ENCODE results near the gene ABL2.
A peak's percentile ranks its signal among the peaks of the same experiment; 100 is the strongest.

The ABL2 gene

GRCh38 chr1:179089827-179090482, 139.5 kb downstream of the ABL2 start:
- no peak for DNase-seq

- no peak for DNase-seq
These were observed 141.8 kb downstream of the ABL2 start for GRCh38 chr1:179087665-179088064.

- DNase-seq, result peak in 1 of 2 experiments; percentile 10
These were observed 145.9 kb downstream of the ABL2 start for GRCh38 chr1:179083533-179083932.

GRCh38 chr1:179082999-179083335, 146.5 kb downstream of the ABL2 start:
- DNase-seq, result no peak

- DNase-seq, result peak; percentile 58 to 62
These were observed 147.0 kb downstream of the ABL2 start for GRCh38 chr1:179082333-179082998.

GRCh38 chr1:179081687-179082332, 147.7 kb downstream of the ABL2 start, which contains the start of gene TOR3A:
Gene TOR3A, plus strand, starts transcription at chr1:179082070. Its CDS starts 59 bp downstream, at chr1:179082129.
- peak; percentile 85 to 89 for DNase-seq

- DNase-seq, result peak; percentile 33 to 36
These were observed 148.4 kb downstream of the ABL2 start for GRCh38 chr1:179080866-179081686.

GRCh38 chr1:179079113-179079761, 150.2 kb downstream of the ABL2 start:
- DNase-seq, result peak; percentile 39 to 52

- no peak for DNase-seq
These were observed 152.1 kb downstream of the ABL2 start for GRCh38 chr1:179077396-179077795.

- no peak for DNase-seq
These were observed 163.0 kb downstream of the ABL2 start for GRCh38 chr1:179066471-179066870.

- no peak for DNase-seq
These were observed 167.9 kb downstream of the ABL2 start for GRCh38 chr1:179061360-179062282.

GRCh38 chr1:179058487-179059483, 170.7 kb downstream of the ABL2 start:
- DNase-seq, result no peak

GRCh38 chr1:179055937-179056336, 173.5 kb downstream of the ABL2 start:
- DNase-seq, result no peak

GRCh38 chr1:179053486-179053885, 176.0 kb downstream of the ABL2 start:
- DNase-seq, result no peak

GRCh38 chr1:179052776-179053175, 176.7 kb downstream of the ABL2 start:
- no peak for DNase-seq

All from activated T-cell treated with anti-CD3 and anti-CD28 coated beads, Interleukin-2, amount 50 U/mL, for 48 hours (primary cell).